ENCODE data around the gene RNF11.
"Not testable (repeated sequence)": the region's sequence is repeated elsewhere in the genome, so short reads cannot be mapped to it uniquely, and the experiment has no call there.

RNF11 gene

GRCh38 chr1:51230501-51231078, 5.5 kb upstream of the RNF11 start:
- no peak for DNase-seq

DNA sequence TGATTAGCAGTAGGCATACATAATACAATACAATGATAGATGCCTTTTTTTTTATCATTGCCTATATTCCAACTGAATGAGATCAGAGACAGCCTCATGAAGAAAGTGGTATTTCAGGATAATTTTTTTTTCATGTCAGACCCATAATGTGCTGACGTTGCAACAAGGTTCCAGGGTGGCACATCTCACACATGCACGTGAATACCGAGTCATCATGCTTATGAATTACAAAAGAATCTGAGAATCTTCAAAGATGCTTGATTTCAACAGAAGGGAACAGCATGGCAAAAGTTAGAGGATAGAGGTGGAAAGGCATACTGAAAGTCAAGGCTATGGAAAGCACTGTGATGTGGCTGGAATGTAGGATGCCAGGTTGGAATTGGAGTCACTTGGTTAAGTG, 5.0 kb upstream of the RNF11 start:
- no peak for DNase-seq

- DNase-seq = no peak
Measured at GRCh38 chr1:51231896-51232295, 4.2 kb upstream of the RNF11 start.

DNA sequence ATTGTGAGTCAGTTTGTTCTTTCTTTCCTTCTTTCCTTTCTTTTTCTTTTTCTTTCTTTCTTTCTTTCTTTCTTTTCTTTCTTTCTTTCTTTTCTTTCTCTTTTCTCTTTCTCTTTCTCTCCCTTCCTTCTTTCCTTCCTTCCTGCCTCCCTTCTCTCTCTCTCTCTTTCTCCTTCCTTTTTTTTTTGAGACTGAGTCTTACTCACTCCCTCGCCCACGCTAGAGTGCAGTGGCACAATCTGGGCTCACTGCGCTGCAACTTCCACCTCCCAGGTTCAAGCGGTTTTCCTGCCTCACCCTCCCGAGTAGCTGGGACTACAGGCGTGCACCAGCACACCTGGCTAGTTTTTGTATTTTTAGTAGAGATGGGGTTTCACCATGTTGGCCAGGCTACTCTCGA, 1.8 kb upstream of the RNF11 start:
- not testable (repeated sequence) for DNase-seq

DNA sequence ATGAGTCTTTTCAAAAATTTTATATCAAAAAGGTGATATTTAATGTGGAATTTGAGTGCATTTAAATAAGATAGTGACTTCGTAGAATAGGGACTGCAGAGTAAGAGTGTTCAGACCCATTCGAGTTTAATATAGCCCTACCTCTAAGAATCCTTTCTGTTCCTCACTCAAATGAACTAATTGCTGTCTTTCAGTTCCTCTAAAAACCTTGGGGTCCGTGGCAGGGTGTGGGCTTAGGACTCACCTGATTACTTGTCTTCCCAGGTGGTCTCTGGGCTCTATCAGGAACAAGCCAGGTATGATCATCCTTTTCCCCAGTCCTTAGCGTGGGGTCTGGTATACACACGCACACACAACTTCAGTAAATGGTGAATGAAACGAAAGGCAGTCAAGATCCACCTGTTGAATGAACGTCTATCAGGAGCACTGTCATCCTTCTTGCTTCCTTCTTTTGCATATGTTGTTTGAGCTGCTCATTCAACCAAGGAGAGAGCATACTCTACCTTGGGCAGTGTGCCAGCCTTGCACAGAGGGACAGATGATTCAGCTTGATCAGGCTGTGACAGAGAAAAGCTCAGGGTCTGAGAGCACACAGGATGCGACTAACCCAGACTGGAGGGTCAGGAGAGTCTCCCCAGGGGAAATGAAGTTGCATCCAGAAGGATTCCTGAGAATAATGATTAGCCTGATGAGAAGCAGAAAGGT, 1.2 kb upstream of the RNF11 start:
- peak; percentile 88 for DNase-seq

DNA sequence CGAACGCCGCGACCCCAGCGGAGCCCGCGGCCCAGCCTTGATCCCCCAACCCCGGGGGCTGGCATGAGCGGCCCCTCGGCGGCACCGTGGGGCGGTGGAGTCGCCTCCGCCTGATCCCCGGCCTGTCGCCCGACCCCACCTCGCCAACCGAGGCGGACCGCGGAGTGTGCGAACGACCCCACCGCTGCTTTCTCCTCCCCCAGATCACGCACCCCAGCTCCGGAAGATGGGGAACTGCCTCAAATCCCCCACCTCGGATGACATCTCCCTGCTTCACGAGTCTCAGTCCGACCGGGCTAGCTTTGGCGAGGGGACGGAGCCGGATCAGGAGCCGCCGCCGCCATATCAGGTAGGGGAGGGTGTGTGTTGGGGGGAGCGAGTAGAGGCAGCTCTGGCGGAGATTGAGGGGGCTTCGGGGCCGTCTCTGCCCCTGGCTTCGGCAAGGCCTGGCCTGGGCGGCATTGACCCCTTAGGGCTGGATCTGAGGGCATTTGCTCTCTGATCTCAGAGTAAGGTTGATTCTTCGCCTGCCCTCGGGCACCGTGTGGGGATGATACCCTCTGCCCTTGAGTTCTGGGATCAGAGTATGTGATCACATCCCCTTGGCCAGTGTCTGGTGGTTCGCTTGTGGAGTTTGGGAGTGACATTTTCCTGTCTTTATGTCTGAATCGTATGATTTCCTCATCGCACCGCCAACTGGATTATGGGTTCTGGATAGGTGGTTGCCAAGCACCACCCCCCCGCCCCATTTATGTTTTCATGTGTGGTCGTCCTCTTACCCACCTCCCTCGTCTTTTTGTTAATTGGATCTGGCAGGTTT, 668 bp downstream of the RNF11 start:
- no peak for DNase-seq

DNA sequence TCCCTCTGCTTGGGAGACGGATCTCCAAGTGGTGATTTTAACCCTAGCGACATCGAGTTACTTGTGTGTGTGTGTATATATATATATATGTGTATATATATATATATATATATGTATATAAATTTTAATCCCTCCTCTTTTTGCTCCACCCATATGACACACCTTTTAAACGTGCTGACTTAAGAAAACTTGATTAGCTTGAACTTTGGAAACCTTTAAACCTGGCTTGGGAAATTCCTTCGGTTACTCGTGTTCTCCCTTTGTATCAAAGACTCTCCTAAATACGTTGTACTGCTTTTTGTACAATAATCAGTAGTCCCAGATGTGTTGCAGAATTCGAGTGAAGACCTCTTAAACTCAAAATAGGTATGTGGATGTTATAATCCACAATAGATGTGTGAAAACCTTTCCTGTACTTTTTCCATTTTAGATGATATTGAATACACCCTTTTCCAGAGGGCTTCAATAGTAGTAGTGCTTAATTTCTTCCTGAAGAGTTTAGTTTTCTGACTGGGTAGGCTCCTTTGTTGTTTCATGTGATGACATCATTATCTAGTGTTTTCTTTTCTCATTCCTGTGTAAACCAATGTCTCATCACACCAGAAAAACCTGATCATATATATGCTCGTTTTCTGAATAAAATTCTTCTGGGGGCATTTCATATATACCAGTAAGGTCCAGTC, 1.4 kb downstream of the RNF11 start:
- no peak for DNase-seq

- peak; percentile 14 for DNase-seq
Measured at GRCh38 chr1:51238034-51238403, 1.9 kb downstream of the RNF11 start.

- no peak for DNase-seq
Measured at GRCh38 chr1:51240084-51240483, 4.0 kb downstream of the RNF11 start.

- DNase-seq = no peak
Measured at GRCh38 chr1:51241119-51241518, 5.0 kb downstream of the RNF11 start.

- DNase-seq = no peak
Measured at GRCh38 chr1:51242546-51242945, 6.5 kb downstream of the RNF11 start.

DNA sequence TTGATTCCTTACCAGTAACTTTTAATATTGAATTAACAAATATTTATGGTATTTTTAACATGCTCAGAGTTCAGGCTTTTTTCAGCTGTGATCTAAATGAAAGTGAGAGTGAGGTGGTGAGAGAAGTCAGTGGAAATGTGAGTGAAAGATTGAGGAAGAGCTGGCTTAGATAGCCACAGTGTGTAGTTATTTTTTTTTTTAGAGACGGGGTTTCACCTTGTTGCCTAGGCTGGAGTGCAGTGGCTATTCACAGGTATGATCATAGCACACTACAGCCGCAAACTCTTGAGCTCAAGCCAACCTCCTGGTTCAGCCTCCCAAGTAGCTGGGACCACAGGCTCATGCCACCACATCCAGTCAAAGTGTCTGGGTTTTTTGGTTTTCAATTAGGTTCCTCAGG, 10.9 kb downstream of the RNF11 start:
- DNase-seq = no peak

- DNase-seq = no peak
Measured at GRCh38 chr1:51247499-51247898, 11.4 kb downstream of the RNF11 start.

DNA sequence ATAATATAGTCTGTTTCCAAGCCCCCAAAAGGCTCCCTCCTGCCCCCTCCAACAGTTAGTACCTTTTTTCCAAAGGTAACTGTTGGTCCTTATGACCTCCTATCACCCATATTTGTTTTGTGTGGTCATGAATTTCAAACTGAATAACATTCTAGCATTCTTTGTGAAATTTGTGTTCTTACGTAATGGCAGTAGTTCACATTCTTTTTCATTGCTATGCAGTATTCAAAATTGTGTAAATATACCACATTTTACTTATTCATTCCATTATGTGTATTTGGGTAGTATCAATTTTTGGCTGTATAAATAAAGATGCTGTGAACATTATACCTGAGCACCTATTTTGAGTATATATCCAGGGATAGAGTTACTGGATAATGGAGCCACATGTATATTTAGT, 13.4 kb downstream of the RNF11 start:
- DNase-seq = no peak

GRCh38 chr1:51250729-51251128, 14.7 kb downstream of the RNF11 start:
- DNase-seq = not testable (repeated sequence)

DNA sequence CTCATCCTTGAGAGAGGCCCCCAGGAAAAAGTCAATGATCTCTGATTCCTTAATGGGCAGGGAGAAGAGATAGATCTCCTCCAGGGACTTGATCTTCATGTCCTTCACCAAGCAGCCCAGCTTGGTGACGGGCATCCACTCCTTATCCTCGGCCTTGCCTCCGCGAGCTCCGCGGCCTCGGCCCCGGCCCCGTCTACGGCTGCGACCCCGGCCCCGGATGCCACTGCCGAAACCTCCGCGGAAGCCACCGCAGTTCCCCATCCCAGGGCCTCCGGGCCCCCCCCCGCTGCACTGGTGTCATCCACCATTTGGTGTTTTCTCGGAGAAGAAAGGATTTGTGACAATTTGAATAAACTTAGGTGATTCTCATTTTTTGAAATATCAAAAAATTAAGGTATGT, 15.1 kb downstream of the RNF11 start:
- not testable (repeated sequence) for DNase-seq

GRCh38 chr1:51252366-51252765, 16.3 kb downstream of the RNF11 start:
- DNase-seq = no peak

GRCh38 chr1:51253691-51254090, 17.6 kb downstream of the RNF11 start:
- no peak for DNase-seq

DNA sequence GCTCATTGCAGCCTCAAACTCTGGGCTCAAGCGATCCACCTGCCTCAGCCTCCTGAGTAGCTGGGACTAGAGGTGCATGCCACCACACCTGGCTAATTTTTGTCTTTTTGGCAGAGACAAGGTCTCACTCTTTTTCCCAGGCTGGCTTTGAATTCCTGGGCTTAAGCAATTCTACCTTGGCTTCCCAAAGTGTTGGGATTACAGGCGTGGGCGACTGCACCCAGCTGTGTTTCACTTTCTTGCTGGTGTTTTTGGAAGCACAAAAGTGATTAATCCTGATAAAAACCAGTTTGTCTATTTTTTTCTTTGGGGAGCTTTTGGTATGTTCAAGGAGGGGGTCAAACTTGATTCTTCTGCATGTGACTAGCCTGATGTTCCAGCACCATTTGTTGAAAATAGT, 19.3 kb downstream of the RNF11 start:
- no peak for DNase-seq

DNA sequence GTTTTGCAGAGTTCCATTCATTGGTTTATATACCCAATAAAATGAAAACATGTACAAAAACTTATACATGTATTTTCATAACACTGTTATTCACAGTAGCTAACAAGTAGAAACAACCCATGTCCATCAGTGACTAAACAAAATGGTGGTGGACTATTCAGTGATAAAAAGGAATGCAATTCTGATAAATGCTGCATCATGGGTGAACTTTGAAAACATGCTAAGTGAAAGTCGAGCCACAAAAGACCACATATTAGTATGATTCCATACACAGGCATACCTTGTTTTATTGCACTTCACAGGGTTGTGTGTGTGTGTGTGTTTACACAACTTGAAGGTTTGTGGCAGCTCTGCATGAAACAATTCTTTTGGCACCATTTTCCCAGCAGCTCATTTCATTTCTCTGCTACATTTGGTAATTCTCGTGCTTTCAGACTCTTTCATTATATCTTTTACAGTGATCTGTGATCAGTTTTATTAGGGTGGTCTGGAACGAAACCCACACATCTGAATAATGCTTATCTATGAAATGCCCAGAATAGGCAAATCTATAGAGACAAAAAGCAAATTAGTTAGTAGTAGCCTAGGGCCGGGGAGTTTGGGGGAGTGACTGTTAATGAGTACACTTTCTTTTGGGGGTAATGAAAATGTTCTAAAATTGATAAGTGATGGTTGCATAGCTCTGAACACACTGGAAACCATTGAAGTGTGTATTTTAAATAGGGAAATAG, 27.2 kb downstream of the RNF11 start:
- no peak for DNase-seq

- no peak for DNase-seq
Measured at GRCh38 chr1:51264451-51264850, 28.4 kb downstream of the RNF11 start.

- no peak for DNase-seq
Measured at GRCh38 chr1:51265618-51266017, 29.5 kb downstream of the RNF11 start.

- no peak for DNase-seq
Measured at GRCh38 chr1:51266181-51266580, 30.1 kb downstream of the RNF11 start.
